ENCODE data around the gene PLTP. TPM values are rescaled to one million over a fixed set of nuclear protein-coding genes. Genes with fewer than 3 reads are reported as not detected.

PLTP gene
- total and polyA plus RNA-seq, 2 of the 13 experiments (the other 11 are each of a cell fraction or from before 2014, with no cell fraction given): 16.9 to 28.6 TPM

GRCh38 chr20:45883100-45883469, 28.9 kb downstream of the PLTP start (continued):
- TF ChIP-seq, protein P1, sequence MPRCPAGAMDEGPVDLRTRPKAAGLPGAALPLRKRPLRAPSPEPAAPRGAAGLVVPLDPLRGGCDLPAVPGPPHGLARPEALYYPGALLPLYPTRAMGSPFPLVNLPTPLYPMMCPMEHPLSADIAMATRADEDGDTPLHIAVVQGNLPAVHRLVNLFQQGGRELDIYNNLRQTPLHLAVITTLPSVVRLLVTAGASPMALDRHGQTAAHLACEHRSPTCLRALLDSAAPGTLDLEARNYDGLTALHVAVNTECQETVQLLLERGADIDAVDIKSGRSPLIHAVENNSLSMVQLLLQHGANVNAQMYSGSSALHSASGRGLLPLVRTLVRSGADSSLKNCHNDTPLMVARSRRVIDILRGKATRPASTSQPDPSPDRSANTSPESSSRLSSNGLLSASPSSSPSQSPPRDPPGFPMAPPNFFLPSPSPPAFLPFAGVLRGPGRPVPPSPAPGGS (CRISPR knock-in tag; IDR thresholded peaks at IDR 0.05): 0 out of 2 replicates have a peak, but pooled peaks have one; percentile 35
- TF ChIP-seq ZNF556 (CRISPR knock-in tag; IDR thresholded peaks at IDR 0.05; ENCODE audit: borderline replicate concordance) (no peak), EED (CRISPR knock-in tag; IDR thresholded peaks at IDR 0.05) (no peak), DPF2 (CRISPR knock-in tag; IDR thresholded peaks at IDR 0.05; ENCODE audit: borderline replicate concordance, low read depth) (no peak), ZNF773 (CRISPR knock-in tag; IDR thresholded peaks at IDR 0.05; ENCODE audit: borderline replicate concordance) (no peak), U2AF1 (optimal IDR thresholded peaks at IDR 0.05; ENCODE audit: low read depth, low read length) (no peak)

DNA sequence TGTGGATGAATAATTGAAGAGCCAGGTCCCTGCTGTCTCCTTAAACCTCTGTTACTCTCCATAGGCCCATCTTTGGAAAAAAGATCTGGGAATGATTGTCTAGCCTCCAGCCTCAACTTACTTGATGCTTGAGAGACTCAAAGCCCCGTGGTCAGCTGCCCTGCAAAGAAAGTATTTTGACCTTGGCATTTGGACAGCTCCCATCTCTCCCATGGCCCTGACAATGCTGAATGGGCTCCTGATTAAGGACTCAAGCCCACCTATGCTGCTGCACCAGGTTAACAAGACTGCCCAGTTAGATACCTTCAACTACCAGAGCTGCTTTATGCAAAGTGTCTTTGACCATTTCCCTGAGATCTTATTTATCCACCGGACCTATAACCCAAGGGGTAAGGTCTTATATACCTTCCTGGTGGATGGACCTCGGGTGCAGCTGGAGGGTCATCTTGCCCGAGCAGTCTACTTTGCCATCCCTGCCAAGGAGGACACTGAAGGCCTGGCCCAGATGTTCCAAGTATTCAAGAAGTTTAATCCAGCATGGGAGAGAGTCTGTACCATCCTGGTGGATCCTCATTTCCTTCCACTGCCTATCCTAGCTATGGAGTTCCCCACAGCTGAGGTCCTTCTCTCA, 29.4 kb downstream of the PLTP start:
- Histone ChIP-seq H3K4me1 (ENCODE audit: insufficient read depth, low read length) (peaks cover 22% of the 10 kb centered on the region), H3K4me2 (ENCODE audit: low read depth, low read length) (no peak overlapping the region), H4K20me1 (ENCODE audit: insufficient read depth, low read length) (no peaks in the 10 kb centered on the region), H3K4me3 (replicated peaks in 1 of 3; ENCODE audit: insufficient read depth in 1 of 3, low read depth in 2 of 3, low read length in 3 of 3) (no peak overlapping the region), H2AFZ (ENCODE audit: low read length) (no peak overlapping the region), H3K27ac (ENCODE audit: extremely low read length, insufficient read depth, low read length) (no peak overlapping the region), H3K9me3 (ENCODE audit: low read length) (no peaks in the 10 kb centered on the region), H3K9ac (ENCODE audit: insufficient read depth, low read depth, low read length) (no peak overlapping the region), H3K79me2 (ENCODE audit: insufficient read depth, low read length) (peaks cover 16% of the 10 kb centered on the region), H3K36me3 (replicated peaks in 1 of 2; ENCODE audit: control insufficient read depth in 1 of 2, insufficient read depth in 2 of 2, low read length in 2 of 2) (peaks cover 20 to 46% of the 10 kb centered on the region in 2 experiments), H3K27me3 (ENCODE audit: control insufficient read depth in 1 of 2, insufficient read depth in 2 of 2, low read length in 2 of 2) (no peaks in the 10 kb centered on the region; a peak in 1 of 5 replicates)
- intact Hi-C loops (cut with micrococcal nuclease; ENCODE audit: unreplicated experiment) (loop anchor here (5.0 to 10.0 kb wide), 2 partner anchors 50 to 88 kb away; partner anchors contain the start of genes DNTTIP1, SNX21 and WFDC3), in situ Hi-C loops (cut with HindIII; ENCODE audit: extremely low pct_ligation_motif_present, low pct_unique_long_range_greater_than_20kb) (no loop called here)
- 78% methylated on average over 4 of the region's 4 CpGs for WGBS (ENCODE audit: low lambda C conversion rate)
- no TSS peak for BruUV-seq (replicated peaks)
- POLR2A ChIA-PET: interaction anchor here (0.9 to 7.5 kb wide), 13 partner anchors 9 to 88 kb away, joined by 3 to 129 read pairs (median 20); partner anchors contain the start of genes ACOT8, CTSA, NEURL2 and PCIF1
- CTCF ChIA-PET (ENCODE audit: low intra/inter-chr PET ratio, low total read pairs): no interaction called here
- FAIRE-seq (no peak), DNase-seq (ENCODE audit: low spot score) (no peak), ATAC-seq (no peak)
- TF ChIP-seq ZNF460 (CRISPR knock-in tag; IDR thresholded peaks at IDR 0.05; ENCODE audit: borderline replicate concordance) (no peak), ZSCAN9 (CRISPR knock-in tag; IDR thresholded peaks at IDR 0.05; ENCODE audit: borderline replicate concordance) (no peak), SSRP1 (CRISPR knock-in tag; IDR thresholded peaks at IDR 0.05) (no peak), HOXA3 (CRISPR knock-in tag; IDR thresholded peaks at IDR 0.05) (0 out of 2 replicates have a peak, but pooled peaks have one; percentile 1), NRL (CRISPR knock-in tag; IDR thresholded peaks at IDR 0.05; ENCODE audit: borderline replicate concordance) (no peak), ZFP82 (CRISPR knock-in tag; IDR thresholded peaks at IDR 0.05; ENCODE audit: borderline replicate concordance) (no peak), ZBTB7A (CRISPR knock-in tag; IDR thresholded peaks at IDR 0.05) (no peak), ZFP36L1 (CRISPR knock-in tag; IDR thresholded peaks at IDR 0.05) (no peak), MXD4 (CRISPR knock-in tag; IDR thresholded peaks at IDR 0.05) (no peak), ARNTL (CRISPR knock-in tag; IDR thresholded peaks at IDR 0.05) (no peak), EEA1 (CRISPR knock-in tag; IDR thresholded peaks at IDR 0.05; ENCODE audit: borderline replicate concordance) (no peak), ARID2 (CRISPR knock-in tag; IDR thresholded peaks at IDR 0.05; ENCODE audit: borderline replicate concordance) (no peak), ZNF367 (CRISPR knock-in tag; IDR thresholded peaks at IDR 0.05; ENCODE audit: borderline replicate concordance) (no peak), POLR2G (IDR thresholded peaks at IDR 0.05; ENCODE audit: low read depth, low read length) (no peak)
- TF ChIP-seq, protein P2, sequence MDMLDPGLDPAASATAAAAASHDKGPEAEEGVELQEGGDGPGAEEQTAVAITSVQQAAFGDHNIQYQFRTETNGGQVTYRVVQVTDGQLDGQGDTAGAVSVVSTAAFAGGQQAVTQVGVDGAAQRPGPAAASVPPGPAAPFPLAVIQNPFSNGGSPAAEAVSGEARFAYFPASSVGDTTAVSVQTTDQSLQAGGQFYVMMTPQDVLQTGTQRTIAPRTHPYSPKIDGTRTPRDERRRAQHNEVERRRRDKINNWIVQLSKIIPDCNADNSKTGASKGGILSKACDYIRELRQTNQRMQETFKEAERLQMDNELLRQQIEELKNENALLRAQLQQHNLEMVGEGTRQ (IDR thresholded peaks at IDR 0.05; ENCODE audit: low read depth, low read length): no peak
- TF ChIP-seq, protein P2 (CRISPR knock-in tag; IDR thresholded peaks at IDR 0.05; ENCODE audit: borderline replicate concordance): no peak

Measured in HepG2 (cell line).